ENCODE results near the gene MAFB. TPM values are rescaled to one million over a fixed set of nuclear protein-coding genes. Genes with fewer than 3 reads are reported as not detected.

Gene MAFB
- total and polyA plus RNA-seq, 4 donors, result 9.7 to 12.9 (median 11.4) TPM

DNA sequence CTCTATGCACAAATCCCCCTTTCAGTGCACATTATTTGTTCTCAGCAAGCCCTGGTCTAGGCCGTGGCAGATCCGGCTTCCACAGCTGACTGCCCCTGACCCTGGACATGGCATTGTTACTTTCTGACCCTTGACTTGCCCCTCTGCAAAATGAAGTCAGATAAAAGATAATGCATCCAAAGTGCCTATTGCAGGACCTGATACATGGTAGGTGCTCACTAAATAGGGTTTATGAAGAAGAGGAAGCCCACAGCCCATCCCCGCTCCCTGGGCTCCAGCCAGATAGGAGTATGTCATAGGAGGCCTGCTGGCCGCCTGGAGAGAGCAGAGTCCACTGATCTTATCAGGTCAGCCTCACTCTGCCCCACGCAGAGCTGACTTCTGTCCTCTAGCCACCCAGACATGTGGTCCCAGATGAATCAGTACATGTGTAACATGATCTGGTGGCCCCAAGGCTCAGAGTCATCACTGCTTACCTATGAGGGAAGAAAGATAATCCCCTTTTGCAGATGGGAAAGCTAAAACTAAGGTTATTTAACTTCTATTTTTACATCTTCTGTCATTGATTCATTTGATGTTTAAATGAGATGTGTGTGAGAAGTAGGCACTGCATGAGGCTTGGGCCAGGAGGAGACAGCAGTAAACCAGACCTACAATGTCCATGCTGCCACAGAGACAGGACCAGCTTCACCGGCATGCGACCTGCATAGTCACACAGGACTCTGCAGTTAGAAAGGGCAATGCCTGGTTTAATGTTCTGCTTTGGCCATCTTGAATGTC lies 20.4 kb downstream of the MAFB start:
- Histone ChIP-seq H3K9ac (ENCODE audit: low read depth in 1 of 2, low read length in 2 of 2) (peak overlapping the region in 1 of 2 donors; percentile 21), H3K4me3 (ENCODE audit: low read depth in 1 of 3, low read length in 3 of 3) (no peak overlapping the region), H3K27ac (ENCODE audit: low read depth in 1 of 2, low read length in 2 of 2) (peak overlapping the region; percentile 75 to 88), H3K27me3 (ENCODE audit: control insufficient read depth in 4 of 4, insufficient read depth in 4 of 4, low read length in 3 of 4) (no peaks in the 10 kb centered on the region), H3K9me3 (ENCODE audit: control insufficient read depth in 4 of 4, low read length in 3 of 4) (no peaks in the 10 kb centered on the region), H3K36me3 (ENCODE audit: control insufficient read depth in 4 of 4, insufficient read depth in 3 of 4, low read depth in 1 of 4, low read length in 3 of 4) (no peaks in the 10 kb centered on the region), H3K4me1 (ENCODE audit: control insufficient read depth in 4 of 4, insufficient read depth in 4 of 4, low read length in 3 of 4) (peaks cover 5 to 31% (median 22%) of the 10 kb centered on the region in 4 donors)
- peak; percentile 62 for DNase-seq (ENCODE audit: low spot score)
- 40% methylated on average over 7 of the region's 7 CpGs for WGBS
- TF ChIP-seq, protein P1, sequence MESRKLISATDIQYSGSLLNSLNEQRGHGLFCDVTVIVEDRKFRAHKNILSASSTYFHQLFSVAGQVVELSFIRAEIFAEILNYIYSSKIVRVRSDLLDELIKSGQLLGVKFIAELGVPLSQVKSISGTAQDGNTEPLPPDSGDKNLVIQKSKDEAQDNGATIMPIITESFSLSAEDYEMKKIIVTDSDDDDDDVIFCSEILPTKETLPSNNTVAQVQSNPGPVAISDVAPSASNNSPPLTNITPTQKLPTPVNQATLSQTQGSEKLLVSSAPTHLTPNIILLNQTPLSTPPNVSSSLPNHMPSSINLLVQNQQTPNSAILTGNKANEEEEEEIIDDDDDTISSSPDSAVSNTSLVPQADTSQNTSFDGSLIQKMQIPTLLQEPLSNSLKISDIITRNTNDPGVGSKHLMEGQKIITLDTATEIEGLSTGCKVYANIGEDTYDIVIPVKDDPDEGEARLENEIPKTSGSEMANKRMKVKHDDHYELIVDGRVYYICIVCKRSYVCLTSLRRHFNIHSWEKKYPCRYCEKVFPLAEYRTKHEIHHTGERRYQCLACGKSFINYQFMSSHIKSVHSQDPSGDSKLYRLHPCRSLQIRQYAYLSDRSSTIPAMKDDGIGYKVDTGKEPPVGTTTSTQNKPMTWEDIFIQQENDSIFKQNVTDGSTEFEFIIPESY (IDR thresholded peaks at IDR 0.05), result peak; percentile 90
- TF ChIP-seq HNF4A (conservative IDR thresholded peaks at IDR 0.05), result peak; percentile 98 to 99
- peak; percentile 73 for TF ChIP-seq FOXA2 (IDR thresholded peaks at IDR 0.05)
- peak; percentile 92 to 98 for TF ChIP-seq RXRA (IDR thresholded peaks at IDR 0.05)
- peak; percentile 93 for TF ChIP-seq HNF4G (IDR thresholded peaks at IDR 0.05)
- TF ChIP-seq, protein P2, sequence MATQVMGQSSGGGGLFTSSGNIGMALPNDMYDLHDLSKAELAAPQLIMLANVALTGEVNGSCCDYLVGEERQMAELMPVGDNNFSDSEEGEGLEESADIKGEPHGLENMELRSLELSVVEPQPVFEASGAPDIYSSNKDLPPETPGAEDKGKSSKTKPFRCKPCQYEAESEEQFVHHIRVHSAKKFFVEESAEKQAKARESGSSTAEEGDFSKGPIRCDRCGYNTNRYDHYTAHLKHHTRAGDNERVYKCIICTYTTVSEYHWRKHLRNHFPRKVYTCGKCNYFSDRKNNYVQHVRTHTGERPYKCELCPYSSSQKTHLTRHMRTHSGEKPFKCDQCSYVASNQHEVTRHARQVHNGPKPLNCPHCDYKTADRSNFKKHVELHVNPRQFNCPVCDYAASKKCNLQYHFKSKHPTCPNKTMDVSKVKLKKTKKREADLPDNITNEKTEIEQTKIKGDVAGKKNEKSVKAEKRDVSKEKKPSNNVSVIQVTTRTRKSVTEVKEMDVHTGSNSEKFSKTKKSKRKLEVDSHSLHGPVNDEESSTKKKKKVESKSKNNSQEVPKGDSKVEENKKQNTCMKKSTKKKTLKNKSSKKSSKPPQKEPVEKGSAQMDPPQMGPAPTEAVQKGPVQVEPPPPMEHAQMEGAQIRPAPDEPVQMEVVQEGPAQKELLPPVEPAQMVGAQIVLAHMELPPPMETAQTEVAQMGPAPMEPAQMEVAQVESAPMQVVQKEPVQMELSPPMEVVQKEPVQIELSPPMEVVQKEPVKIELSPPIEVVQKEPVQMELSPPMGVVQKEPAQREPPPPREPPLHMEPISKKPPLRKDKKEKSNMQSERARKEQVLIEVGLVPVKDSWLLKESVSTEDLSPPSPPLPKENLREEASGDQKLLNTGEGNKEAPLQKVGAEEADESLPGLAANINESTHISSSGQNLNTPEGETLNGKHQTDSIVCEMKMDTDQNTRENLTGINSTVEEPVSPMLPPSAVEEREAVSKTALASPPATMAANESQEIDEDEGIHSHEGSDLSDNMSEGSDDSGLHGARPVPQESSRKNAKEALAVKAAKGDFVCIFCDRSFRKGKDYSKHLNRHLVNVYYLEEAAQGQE (IDR thresholded peaks at IDR 0.05), result peak; percentile 78
- peak; percentile 95 for TF ChIP-seq SP1 (IDR thresholded peaks at IDR 0.05)
- peak in 1 of 2 donors; percentile 62 for TF ChIP-seq GABPA (IDR thresholded peaks at IDR 0.05 in 1 of 2, conservative IDR thresholded peaks at IDR 0.05 in 1 of 2)
- TF ChIP-seq NR2F2 (IDR thresholded peaks at IDR 0.05), result peak; percentile 50
- TF ChIP-seq, protein P3, sequence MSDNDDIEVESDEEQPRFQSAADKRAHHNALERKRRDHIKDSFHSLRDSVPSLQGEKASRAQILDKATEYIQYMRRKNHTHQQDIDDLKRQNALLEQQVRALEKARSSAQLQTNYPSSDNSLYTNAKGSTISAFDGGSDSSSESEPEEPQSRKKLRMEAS (IDR thresholded peaks at IDR 0.05), result peak; percentile 96
- TF ChIP-seq, protein P4, sequence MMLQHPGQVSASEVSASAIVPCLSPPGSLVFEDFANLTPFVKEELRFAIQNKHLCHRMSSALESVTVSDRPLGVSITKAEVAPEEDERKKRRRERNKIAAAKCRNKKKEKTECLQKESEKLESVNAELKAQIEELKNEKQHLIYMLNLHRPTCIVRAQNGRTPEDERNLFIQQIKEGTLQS (IDR thresholded peaks at IDR 0.05), result peak; percentile 57
- TF ChIP-seq TAF1 (conservative IDR thresholded peaks at IDR 0.05), result no peak
- TF ChIP-seq, protein P5, sequence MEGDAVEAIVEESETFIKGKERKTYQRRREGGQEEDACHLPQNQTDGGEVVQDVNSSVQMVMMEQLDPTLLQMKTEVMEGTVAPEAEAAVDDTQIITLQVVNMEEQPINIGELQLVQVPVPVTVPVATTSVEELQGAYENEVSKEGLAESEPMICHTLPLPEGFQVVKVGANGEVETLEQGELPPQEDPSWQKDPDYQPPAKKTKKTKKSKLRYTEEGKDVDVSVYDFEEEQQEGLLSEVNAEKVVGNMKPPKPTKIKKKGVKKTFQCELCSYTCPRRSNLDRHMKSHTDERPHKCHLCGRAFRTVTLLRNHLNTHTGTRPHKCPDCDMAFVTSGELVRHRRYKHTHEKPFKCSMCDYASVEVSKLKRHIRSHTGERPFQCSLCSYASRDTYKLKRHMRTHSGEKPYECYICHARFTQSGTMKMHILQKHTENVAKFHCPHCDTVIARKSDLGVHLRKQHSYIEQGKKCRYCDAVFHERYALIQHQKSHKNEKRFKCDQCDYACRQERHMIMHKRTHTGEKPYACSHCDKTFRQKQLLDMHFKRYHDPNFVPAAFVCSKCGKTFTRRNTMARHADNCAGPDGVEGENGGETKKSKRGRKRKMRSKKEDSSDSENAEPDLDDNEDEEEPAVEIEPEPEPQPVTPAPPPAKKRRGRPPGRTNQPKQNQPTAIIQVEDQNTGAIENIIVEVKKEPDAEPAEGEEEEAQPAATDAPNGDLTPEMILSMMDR (IDR thresholded peaks at IDR 0.05; ENCODE audit: low read depth, low read length, missing input control), result no peak
- TF ChIP-seq RAD21 (IDR thresholded peaks at IDR 0.05), result peak; percentile 51 to 55
- peak; percentile 59 for TF ChIP-seq FOXA1 (IDR thresholded peaks at IDR 0.05)
- peak in 1 of 2 donors; percentile 77 for TF ChIP-seq EGR1 (IDR thresholded peaks at IDR 0.05; ENCODE audit: low read depth in 2 of 2)
- TF ChIP-seq YY1 (IDR thresholded peaks at IDR 0.05), result peak; percentile 75
- peak; percentile 74 to 96 for TF ChIP-seq JUND (IDR thresholded peaks at IDR 0.05)

Measured in liver (tissue), 9 donors.